Left ventricle myocardium inferior (tissue), 1 donor: ENCODE results near the gene CDKN2B-AS1. TPM values are rescaled to one million over a fixed set of nuclear protein-coding genes. Genes with fewer than 3 reads are reported as not detected.

Experiments used
- DNase-seq: peaks from one replicate; pipeline ENCODE4 v3.0.0-alpha.2; 2020
- H3K27ac ChIP-seq: fragments of 200-600 bp; replicated peaks from 2 replicates; pipeline ENCODE4 v1.8.0; 2021
- H3K27me3 ChIP-seq: fragments of 200-600 bp; 2 replicates; pipeline ENCODE4 v1.8.0; 2021; ENCODE audit warnings: low read depth
- H3K36me3 ChIP-seq: fragments of 200-600 bp; 2 replicates; pipeline ENCODE4 v1.8.0; 2021
- H3K4me1 ChIP-seq: fragments of 200-600 bp; 2 replicates; pipeline ENCODE4 v1.8.0; 2021
- H3K4me3 ChIP-seq: fragments of 200-600 bp; 2 replicates; pipeline ENCODE4 v1.8.0; 2021; ENCODE audit warnings: mild to moderate bottlenecking, moderate library complexity
- H3K9me3 ChIP-seq: fragments of 200-600 bp; replicated peaks from 2 replicates; pipeline ENCODE4 v1.8.0; 2021
- CTCF ChIP-seq: fragments of 200-600 bp; IDR thresholded peaks from 2 replicates; pipeline ENCODE4 v1.8.0; 2021; ENCODE audit warnings: antibody characterized with exemption, mild to moderate bottlenecking, borderline replicate concordance
- intact Hi-C: fragments of 100-400 bp; cut with micrococcal nuclease; formaldehyde crosslinking; loops from one replicate; pipeline ENCODE4 v1.11.0; 2022
- total RNA-seq: library from RNA; stranded (reverse); fragmentation: NEBNext Ultra II Directional; extraction: Animal tissue kit (Norgen Biotek cat#: 25700); gene quantifications from one replicate; pipeline ENCODE4 v1.2.1, GENCODE V29; 2021
- donor health status: DM: no; HTN: yes; CAD: no; lungs with severe emphysema.

The CDKN2B-AS1 gene
- total RNA-seq, 1 donor from 2014 or later: 0.30 TPM

GRCh38 chr9:22049411-22049810 lies 54.8 kb downstream of the CDKN2B-AS1 start:
- intact Hi-C loops: no loop called here
- Histone ChIP-seq H3K36me3 (no peaks in the 10 kb centered on the region), H3K27ac (no peak overlapping the region), H3K4me1 (no peaks in the 10 kb centered on the region), H3K4me3 (no peak overlapping the region), H3K27me3 (no peaks in the 10 kb centered on the region), H3K9me3 (no peaks in the 10 kb centered on the region)
- DNase-seq: no peak
- no peak for TF ChIP-seq CTCF

- no peak for TF ChIP-seq CTCF
- intact Hi-C loops: no loop called here
- Histone ChIP-seq H3K4me1 (no peaks in the 10 kb centered on the region), H3K27ac (no peak overlapping the region), H3K4me3 (no peak overlapping the region), H3K9me3 (no peaks in the 10 kb centered on the region), H3K36me3 (no peaks in the 10 kb centered on the region), H3K27me3 (no peaks in the 10 kb centered on the region)
- no peak for DNase-seq
Measured at GRCh38 chr9:22050924-22051323, 56.3 kb downstream of the CDKN2B-AS1 start.

GRCh38 chr9:22052376-22052945 lies 57.9 kb downstream of the CDKN2B-AS1 start:
- no peaks in the 10 kb centered on the region for H3K9me3 ChIP-seq
- no peak overlapping the region for H3K27ac ChIP-seq
- DNase-seq: no peak
- TF ChIP-seq CTCF: no peak
- intact Hi-C loops: no loop called here
- H3K4me3 ChIP-seq: no peak overlapping the region
- no peaks in the 10 kb centered on the region for H3K27me3 ChIP-seq
- H3K4me1 ChIP-seq: no peaks in the 10 kb centered on the region
- H3K36me3 ChIP-seq: no peaks in the 10 kb centered on the region

GRCh38 chr9:22053178-22053577 lies 58.6 kb downstream of the CDKN2B-AS1 start:
- Histone ChIP-seq H3K36me3 (no peaks in the 10 kb centered on the region), H3K27me3 (no peaks in the 10 kb centered on the region), H3K9me3 (no peaks in the 10 kb centered on the region), H3K4me1 (no peaks in the 10 kb centered on the region), H3K4me3 (no peak overlapping the region), H3K27ac (no peak overlapping the region)
- DNase-seq: no peak
- intact Hi-C loops: no loop called here
- TF ChIP-seq CTCF: no peak

GRCh38 chr9:22054076-22054475 lies 59.5 kb downstream of the CDKN2B-AS1 start:
- TF ChIP-seq CTCF: no peak
- Histone ChIP-seq H3K4me3 (no peak overlapping the region), H3K4me1 (no peaks in the 10 kb centered on the region), H3K9me3 (no peaks in the 10 kb centered on the region), H3K27me3 (no peaks in the 10 kb centered on the region), H3K36me3 (no peaks in the 10 kb centered on the region), H3K27ac (no peak overlapping the region)
- intact Hi-C loops: no loop called here
- DNase-seq: no peak
